Activated CD8-positive, alpha-beta memory T cell treated with anti-CD3 and anti-CD28 coated beads for 4 hours (primary cell): ENCODE measurements around the gene DHX35.

Source experiments
- DNase-seq, 2 donors: peaks; one replicate each; pipeline ENCODE4 v3.0.0-alpha.2; 2020; ENCODE audit warnings: low read depth in 2 of 2

DHX35 gene

GRCh38 chr20:39057911-39058310 lies 95.8 kb downstream of the DHX35 start:
- DNase-seq = no peak

DNA sequence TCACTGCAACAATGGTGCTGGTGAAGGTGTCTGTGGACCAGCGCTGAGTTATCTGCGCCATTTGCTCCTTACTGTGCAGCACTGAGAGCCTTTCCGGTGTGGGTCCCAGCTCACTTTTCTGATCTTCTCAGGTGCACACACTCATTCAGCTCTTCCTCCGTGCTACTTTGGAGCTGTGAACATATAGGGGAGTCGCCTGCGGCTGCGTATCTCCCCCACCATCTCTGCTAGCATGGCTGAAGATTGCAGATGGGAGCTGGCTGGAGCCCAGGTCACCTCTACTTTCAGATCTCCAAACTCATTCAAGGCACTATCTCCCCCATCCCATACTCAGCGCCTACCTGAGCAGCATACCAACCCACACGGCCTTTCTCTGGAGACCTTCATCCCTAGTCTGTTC lies 96.9 kb downstream of the DHX35 start:
- no peak for DNase-seq

DNA sequence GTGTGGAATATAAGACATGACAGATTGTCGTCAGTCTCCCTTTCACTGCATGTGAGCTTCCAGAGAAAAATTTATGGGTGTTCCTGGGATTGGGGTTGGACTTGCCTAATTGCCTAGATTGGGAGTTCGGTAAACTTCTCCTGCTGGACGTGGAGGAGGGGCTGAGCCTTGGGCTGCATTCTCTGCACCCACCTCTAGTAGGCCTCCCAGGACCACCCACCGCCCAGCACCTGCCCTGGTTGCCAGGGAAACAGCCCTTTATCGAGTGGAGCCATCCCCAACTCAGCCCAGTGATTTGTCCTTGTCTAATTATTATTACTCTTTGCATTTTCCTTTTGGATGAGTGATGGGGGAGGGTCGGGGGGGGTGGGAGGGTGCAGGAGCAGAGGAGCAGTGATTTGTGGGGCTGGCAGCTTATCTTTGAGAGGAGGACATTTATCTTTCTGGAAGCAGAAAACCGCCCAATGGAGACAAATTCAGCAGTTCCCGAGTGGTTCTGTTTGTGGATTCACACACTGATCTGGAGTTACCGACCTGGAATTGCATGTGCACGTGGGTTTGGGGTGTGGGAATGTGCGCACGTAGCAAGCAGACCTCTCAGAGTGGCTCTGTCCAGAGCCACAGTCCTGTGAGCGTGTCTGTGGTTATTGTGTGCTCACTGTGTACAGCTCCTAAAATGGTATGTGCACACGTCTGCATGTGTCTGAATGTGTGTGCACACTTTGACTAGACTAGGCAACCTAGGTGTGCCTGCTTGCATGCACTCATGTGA lies 104.5 kb downstream of the DHX35 start:
- no peak for DNase-seq

GRCh38 chr20:39067526-39068216 lies 105.5 kb downstream of the DHX35 start:
- no peak for DNase-seq

DNA sequence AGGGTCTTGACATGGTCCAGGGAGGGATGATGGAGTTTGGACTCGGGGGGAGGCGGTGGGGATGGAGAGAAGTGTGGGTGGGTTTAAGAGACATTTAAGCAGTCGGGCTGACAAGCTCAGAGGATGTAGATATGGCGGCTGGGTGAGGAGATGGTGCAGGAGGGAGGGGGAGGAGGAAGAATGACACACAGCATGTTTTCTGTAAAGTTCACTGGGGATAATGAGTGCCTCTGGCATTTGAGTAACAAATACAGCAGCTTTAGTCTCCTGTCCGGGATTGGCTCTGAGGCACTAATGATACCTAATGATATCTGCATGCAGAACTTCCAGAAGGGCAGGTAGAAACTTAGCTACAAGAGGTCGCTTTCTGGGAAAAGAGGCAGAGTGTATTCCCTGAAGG lies 107.8 kb downstream of the DHX35 start:
- no peak for DNase-seq

DNA sequence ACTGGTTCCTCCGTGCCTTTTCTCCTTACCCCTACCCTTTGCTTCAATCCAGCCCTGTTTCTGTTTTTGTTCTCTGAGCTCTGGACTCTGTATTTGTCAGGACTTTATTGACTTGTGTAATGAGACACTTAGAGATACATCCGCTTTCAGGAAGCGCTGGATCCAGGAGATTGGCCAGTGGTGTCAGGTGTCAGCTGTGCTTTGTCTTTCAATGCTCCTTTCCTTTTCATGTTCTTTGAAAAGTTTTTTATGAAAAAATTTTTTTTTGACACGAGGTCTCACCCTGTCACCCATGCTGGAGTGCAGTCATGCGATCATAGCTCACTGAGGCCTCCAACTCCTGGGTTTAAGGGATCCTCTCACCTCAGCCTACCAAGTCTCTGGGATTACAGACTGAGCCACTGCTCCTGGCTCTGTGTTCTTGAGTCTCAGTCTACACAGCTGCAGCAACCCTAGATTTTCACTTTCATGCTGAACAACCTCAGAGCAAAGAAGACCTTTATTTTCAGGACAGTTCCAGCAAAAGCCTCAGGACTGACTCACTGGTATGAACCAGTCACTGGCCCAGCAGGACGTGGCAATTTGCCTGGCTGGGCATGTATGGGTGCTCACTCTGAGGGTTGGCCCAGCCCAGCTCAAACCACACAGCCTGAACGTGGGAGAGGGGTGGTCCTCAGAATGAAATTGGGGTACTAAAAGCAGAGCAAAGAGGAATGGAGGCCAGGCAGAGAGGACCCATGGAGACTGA lies 108.5 kb downstream of the DHX35 start:
- DNase-seq = no peak

- DNase-seq = no peak
Observed at GRCh38 chr20:39072132-39072531, 110.0 kb downstream of the DHX35 start.

DNA sequence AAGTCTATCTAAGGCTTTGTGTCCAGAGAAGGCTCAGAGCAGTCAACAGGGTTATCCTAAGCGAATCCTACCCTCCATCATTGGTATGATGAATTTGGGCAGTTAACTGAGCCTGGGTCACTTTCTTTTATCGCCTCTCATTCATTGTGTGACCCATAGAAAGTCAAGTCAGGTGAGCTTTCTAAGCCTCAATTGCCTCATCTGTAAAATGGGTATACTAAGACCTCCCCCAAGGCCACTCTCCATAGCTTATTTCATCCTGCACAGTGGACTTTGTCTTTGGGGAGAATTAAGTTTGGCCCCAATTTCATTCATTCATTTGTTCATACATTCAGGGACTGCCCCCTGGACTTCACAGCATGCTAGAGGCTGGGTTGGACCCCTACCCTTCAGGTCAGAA lies 110.5 kb downstream of the DHX35 start:
- DNase-seq = no peak

DNA sequence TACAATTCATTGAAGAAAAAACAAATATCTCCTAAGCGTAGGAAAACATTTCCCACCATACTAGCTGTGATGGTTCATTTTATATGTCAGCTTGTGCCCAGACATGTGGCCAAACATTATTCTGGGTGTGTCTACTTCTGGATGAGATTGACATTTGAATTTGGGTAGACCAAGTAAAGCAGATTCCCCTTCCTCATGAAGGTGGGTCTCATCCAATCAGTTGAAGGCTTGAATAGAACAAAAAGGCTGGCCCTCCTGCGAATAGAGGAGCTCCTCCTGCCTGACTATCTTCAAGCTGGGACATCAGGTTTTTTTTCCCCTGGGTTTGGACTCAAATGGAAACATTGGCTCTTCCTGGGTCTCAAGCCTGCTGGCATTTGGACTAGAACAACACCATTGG lies 113.6 kb downstream of the DHX35 start:
- no peak for DNase-seq

- no peak for DNase-seq
Observed at GRCh38 chr20:39076958-39077357, 114.8 kb downstream of the DHX35 start.

DNA sequence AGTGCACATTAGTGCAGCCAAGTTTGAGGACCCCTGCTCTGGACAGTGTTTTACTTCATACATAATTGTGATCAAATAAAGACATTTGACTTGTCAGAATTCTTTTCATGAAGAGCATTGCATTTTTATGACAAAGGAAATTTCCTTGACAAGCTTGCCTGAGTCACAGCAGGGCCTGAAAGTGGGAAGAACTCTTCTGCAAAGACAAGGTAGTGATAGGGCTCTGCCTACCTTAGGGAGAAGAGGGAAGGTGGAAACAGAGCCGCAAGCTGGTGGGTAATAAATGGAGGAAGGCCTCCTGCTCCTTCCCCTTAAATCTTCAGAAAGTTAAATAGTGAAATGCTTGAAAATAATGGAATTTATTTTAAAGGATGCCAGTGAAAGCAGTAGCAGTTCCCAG lies 118.2 kb downstream of the DHX35 start:
- DNase-seq = no peak

GRCh38 chr20:39081255-39081654 lies 119.1 kb downstream of the DHX35 start:
- peak; percentile 70 to 72 for DNase-seq

- no peak for DNase-seq
Observed at GRCh38 chr20:39082622-39083398, 120.7 kb downstream of the DHX35 start.

GRCh38 chr20:39083761-39084160 lies 121.6 kb downstream of the DHX35 start:
- no peak for DNase-seq

DNA sequence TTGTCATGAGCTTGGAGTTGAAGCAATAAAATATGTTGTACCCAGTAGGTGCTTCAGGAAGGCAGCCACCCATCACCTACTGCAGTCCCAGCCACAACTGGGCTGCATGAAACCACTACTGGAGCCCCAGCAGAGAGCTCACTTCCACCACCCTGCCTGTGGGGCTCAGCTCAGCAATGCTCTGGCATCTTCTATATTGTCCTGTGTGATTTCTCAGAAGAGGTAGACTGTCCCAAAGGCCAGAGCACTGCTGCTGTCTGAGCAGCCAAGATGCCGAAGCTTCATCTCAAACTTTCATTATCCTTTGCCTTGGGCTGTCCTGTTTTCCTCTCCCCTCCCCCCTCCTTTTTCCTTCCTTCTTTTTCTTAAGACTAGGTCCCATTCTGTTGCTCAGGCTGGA lies 126.9 kb downstream of the DHX35 start:
- DNase-seq = no peak
